OCI-LY1 (cell line): ENCODE data around the gene SGPP1.

Source experiments
- CTCF ChIP-seq: fragments of 200-600 bp; sonication (generic), shearing (Covaris generic); IDR thresholded peaks from 2 replicates; pipeline ENCODE4 v1.5.1; 2017; ENCODE audit warnings: mild to moderate bottlenecking, antibody characterized with exemption, low read length, moderate library complexity, mixed read lengths
- EZH2 ChIP-seq: fragments of 200-600 bp; sonication (generic), shearing (Covaris generic); IDR thresholded peaks from 2 replicates; pipeline ENCODE4 v1.8.0; 2017; ENCODE audit warnings: borderline replicate concordance, mixed run types, mild to moderate bottlenecking, antibody characterized with exemption, low read length, moderate library complexity, mixed read lengths

- TF ChIP-seq CTCF (no peak), EZH2 (no peak)
Observed at GRCh38 chr14:63727231-63727735, 582 bp downstream of the SGPP1 start.
